ENCODE measurements around the gene PIGW.

DNA sequence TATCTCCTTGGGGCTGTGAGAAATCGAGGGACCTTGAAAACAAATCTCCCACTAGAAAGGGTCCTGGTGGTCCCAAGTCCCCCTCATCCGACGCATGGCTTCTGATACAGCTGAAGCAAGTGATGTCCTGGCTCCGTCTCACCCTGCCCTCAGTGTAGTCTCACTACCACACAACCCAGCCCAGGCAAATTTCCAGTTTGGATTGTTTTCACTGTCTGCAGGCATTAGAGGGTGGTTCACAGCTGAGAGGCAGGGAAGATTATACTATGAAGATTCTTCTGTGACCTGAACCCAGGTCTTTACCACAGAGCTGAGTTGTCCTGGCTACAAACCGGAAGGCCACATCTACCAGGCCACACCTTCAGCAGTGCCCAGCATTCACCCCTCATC, 30.6 kb upstream of the PIGW start:
- no peak for TF ChIP-seq EZH2 (IDR thresholded peaks at IDR 0.05; ENCODE audit: low read depth, unreplicated experiment)
- TF ChIP-seq, protein P1, sequence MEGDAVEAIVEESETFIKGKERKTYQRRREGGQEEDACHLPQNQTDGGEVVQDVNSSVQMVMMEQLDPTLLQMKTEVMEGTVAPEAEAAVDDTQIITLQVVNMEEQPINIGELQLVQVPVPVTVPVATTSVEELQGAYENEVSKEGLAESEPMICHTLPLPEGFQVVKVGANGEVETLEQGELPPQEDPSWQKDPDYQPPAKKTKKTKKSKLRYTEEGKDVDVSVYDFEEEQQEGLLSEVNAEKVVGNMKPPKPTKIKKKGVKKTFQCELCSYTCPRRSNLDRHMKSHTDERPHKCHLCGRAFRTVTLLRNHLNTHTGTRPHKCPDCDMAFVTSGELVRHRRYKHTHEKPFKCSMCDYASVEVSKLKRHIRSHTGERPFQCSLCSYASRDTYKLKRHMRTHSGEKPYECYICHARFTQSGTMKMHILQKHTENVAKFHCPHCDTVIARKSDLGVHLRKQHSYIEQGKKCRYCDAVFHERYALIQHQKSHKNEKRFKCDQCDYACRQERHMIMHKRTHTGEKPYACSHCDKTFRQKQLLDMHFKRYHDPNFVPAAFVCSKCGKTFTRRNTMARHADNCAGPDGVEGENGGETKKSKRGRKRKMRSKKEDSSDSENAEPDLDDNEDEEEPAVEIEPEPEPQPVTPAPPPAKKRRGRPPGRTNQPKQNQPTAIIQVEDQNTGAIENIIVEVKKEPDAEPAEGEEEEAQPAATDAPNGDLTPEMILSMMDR (conservative IDR thresholded peaks at IDR 0.05; ENCODE audit: low read depth in 2 of 2): no peak
